ENCODE results near the gene MLPH.

GRCh38 chr2:237513693-237514092, 26.6 kb downstream of the MLPH start:
- TF ChIP-seq IRF1 (CRISPR knock-in tag; IDR thresholded peaks at IDR 0.05; ENCODE audit: borderline replicate concordance), result no peak
- no peak for TF ChIP-seq CTCF (IDR thresholded peaks at IDR 0.05 in 2 of 3, conservative IDR thresholded peaks at IDR 0.05 in 1 of 3; ENCODE audit: insufficient read depth in 2 of 3, low read depth in 1 of 3, low read length in 3 of 3)
- no peak for TF ChIP-seq ELF4 (CRISPR knock-in tag; IDR thresholded peaks at IDR 0.05)
- TF ChIP-seq POLR2A (conservative IDR thresholded peaks at IDR 0.05), result no peak
- no peak for TF ChIP-seq NFE2L1 (tag; IDR thresholded peaks at IDR 0.05; ENCODE audit: borderline replicate concordance, low read depth)
- no peak for TF ChIP-seq E2F8 (IDR thresholded peaks at IDR 0.05; ENCODE audit: low read depth, partially characterized antibody)
- no peak for TF ChIP-seq MAX (CRISPR knock-in tag; IDR thresholded peaks at IDR 0.05)

Measured in K562 (cell line).